GM19043 (cell line): ENCODE measurements around the gene TNF.

Source experiments
- ATAC-seq: cut with Tn5 transposase; IDR thresholded peaks from one replicate; pipeline ENCODE4 v1.9.1; 2021; ENCODE audit warnings: low read depth; ENCODE audit not compliant: unreplicated experiment

TNF gene

GRCh38 chr6:31572041-31572911 is 3.1 kb upstream of the TNF start, which contains the start of gene LTA:
Gene LTA, plus strand, starts transcription at chr6:31572289. Its CDS starts 454 bp downstream, at chr6:31572743.
- ATAC-seq: no peak

GRCh38 chr6:31573239-31574105 is 1.9 kb upstream of the TNF start:
- no peak for ATAC-seq

- no peak for ATAC-seq
Observed at GRCh38 chr6:31574106-31575061, 981 bp upstream of the TNF start.

GRCh38 chr6:31575952-31576685 is 754 bp downstream of the TNF start:
- ATAC-seq: no peak

- no peak for ATAC-seq
Observed at GRCh38 chr6:31576897-31577578, 1.7 kb downstream of the TNF start.

- no peak for ATAC-seq
Observed at GRCh38 chr6:31577579-31577966, 2.2 kb downstream of the TNF start.

- no peak for ATAC-seq
Observed at GRCh38 chr6:31578184-31579118, 3.1 kb downstream of the TNF start.

GRCh38 chr6:31579119-31579505 is 3.7 kb downstream of the TNF start:
- ATAC-seq: no peak

GRCh38 chr6:31579546-31580437 is 4.4 kb downstream of the TNF start:
- no peak for ATAC-seq

GRCh38 chr6:31580438-31580740 is 5.0 kb downstream of the TNF start:
- no peak for ATAC-seq

- peak; percentile 58 for ATAC-seq
Observed at GRCh38 chr6:31580807-31581433, 5.6 kb downstream of the TNF start.

GRCh38 chr6:31581434-31582229 is 6.3 kb downstream of the TNF start:
- no peak for ATAC-seq

GRCh38 chr6:31582230-31582643 is 6.9 kb downstream of the TNF start, which contains the start of gene LTB:
Gene LTB, minus strand, starts transcription at chr6:31582424. Its CDS starts 7 bp downstream, at chr6:31582417.
- no peak for ATAC-seq

- no peak for ATAC-seq
Observed at GRCh38 chr6:31585491-31585890, 10.1 kb downstream of the TNF start.

- ATAC-seq: no peak
Observed at GRCh38 chr6:31586008-31586407, 10.6 kb downstream of the TNF start, which contains the start of gene LST1. Gene LST1, plus strand, starts transcription at chr6:31586277. Its CDS starts 1,023 bp downstream, at chr6:31587300.
